Choroid plexus epithelial cell (primary cell): Measurements from ENCODE around the gene CLTCL1.

Experiments used
- DNase-seq: peaks from one replicate; pipeline ENCODE4 v3.0.0-alpha.2; 2010; ENCODE audit warnings: low read depth
- H3K4me3 ChIP-seq: 2 replicates; pipeline ENCODE4 v1.5.1; 2011; ENCODE audit warnings: low read depth, mild to moderate bottlenecking, control low read depth, low read length, moderate library complexity
- TF ChIP-seq, protein P1 (sequence below): conservative IDR thresholded peaks from 2 replicates; pipeline ENCODE4 v1.5.1; 2011; ENCODE audit warnings: low read depth, mild to moderate bottlenecking, control low read depth, inconsistent platforms, low read length, moderate library complexity

The CLTCL1 gene

DNA sequence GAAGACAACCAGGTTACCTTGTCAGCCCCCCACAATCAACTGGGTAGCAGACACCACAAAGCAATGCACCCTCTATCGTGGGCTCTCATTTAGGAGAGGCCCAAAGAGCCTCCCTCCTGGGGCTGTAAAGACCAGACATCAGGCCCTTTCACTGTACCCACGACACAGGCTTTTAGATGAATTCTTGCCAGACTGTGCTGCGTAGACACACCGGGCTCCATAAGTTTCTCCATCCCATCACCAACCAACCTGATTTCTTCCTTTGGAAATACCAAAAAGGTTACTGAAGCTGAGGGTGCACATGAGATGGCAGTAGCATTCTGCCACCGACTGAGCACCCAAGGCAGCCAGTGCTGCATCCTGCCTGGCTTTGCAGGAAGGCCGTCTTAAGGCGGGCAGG is 66.5 kb downstream of the CLTCL1 start:
- no peak for DNase-seq
- H3K4me3 ChIP-seq: no peak overlapping the region
- TF ChIP-seq, protein P1, sequence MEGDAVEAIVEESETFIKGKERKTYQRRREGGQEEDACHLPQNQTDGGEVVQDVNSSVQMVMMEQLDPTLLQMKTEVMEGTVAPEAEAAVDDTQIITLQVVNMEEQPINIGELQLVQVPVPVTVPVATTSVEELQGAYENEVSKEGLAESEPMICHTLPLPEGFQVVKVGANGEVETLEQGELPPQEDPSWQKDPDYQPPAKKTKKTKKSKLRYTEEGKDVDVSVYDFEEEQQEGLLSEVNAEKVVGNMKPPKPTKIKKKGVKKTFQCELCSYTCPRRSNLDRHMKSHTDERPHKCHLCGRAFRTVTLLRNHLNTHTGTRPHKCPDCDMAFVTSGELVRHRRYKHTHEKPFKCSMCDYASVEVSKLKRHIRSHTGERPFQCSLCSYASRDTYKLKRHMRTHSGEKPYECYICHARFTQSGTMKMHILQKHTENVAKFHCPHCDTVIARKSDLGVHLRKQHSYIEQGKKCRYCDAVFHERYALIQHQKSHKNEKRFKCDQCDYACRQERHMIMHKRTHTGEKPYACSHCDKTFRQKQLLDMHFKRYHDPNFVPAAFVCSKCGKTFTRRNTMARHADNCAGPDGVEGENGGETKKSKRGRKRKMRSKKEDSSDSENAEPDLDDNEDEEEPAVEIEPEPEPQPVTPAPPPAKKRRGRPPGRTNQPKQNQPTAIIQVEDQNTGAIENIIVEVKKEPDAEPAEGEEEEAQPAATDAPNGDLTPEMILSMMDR: no peak

DNA sequence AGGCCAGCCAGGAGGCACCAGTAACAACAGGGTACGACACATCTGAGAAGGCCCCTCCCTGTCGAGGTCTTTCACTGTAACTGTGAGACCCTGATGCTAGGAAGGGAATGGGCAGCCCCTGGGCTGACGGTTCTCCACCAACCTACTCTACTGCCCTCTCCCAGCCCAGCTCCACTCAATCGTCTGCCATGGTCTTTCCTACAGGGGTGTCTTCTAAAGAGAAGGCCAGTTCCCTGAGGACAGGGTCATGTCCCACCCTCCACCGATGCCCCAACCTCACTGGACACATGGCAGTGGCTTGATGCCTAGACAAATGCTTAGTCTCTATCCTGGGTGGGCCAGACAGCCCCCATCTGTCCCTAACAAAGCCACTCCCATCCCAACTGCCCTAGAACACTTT is 67.0 kb downstream of the CLTCL1 start:
- TF ChIP-seq, protein P1: no peak
- H3K4me3 ChIP-seq: no peak overlapping the region
- DNase-seq: no peak

DNA sequence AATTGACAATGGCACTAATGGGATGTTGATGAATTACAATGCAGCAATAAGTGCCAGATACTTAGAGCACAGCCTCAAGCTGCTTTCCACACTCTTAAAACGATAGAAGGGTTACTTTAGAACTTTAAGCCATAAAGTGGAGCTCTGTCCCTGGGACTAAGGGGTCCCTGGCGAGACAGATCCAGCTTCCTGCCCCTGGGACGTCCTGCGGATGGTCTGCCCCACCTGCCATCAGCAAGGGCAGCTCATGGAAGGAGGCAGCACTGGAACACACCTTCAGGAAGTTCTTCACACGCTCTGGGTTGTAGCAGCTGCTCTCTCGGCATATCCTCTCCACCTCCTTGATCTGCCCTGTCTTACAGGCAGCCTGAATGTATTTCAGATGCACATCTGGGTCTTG is 67.9 kb downstream of the CLTCL1 start:
- H3K4me3 ChIP-seq: no peak overlapping the region
- TF ChIP-seq, protein P1: no peak
- no peak for DNase-seq

DNA sequence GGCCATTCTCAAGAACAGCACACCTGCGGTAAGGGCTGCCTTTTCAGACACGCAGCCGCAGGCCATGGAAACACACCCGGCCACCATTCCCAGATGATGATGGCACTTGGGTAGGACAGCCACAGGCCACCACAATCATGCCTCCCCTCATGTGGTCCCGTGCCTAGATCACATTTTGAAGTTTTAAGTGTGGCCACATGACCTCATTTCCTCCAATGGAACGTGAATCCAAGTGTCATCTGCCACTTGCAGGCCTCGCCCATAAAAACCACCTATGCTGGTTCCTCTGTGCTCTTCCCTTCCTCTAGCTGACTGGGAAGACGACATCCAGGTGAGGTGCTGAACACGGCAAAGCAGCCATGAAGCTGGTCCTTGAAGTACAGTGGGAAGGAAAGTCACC is 68.4 kb downstream of the CLTCL1 start:
- no peak overlapping the region for H3K4me3 ChIP-seq
- TF ChIP-seq, protein P1: no peak
- no peak for DNase-seq

DNA sequence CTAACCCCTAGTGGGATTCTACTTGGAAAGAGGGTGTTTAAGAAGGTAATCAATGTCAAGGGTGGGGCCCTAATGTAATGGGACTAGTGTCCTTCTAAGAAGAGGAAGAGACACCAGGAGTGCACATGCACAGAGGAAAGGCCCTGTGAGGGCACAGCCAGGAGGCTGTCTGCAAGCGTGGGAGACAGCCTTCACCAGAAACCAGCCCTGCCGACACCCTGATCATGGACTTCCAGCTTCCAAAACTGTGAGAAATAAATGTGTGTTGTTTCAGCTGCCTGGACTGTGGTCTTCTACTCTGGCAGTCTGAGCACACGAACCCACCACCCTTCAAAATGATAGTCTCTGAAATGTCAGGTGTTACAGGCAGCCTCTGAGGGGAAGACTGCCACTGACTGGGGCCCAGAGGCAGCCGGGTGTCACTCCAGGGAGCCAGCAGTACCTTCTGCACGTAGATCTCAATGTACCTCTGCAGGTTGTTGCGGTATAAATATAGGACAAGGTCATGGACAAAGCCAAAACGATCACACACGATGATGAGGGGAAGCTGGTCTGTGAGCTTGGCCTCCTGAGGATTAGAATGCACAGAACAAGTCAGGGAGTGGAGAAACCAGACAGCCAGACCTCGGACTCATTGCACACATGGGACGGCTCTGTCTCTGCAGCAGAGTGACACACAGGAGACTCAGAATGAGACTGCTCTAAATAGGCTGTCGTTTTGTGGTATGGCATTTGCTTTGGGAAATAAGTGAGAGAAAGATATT is 69.1 kb downstream of the CLTCL1 start:
- DNase-seq: no peak
- TF ChIP-seq, protein P1: no peak
- no peak overlapping the region for H3K4me3 ChIP-seq

DNA sequence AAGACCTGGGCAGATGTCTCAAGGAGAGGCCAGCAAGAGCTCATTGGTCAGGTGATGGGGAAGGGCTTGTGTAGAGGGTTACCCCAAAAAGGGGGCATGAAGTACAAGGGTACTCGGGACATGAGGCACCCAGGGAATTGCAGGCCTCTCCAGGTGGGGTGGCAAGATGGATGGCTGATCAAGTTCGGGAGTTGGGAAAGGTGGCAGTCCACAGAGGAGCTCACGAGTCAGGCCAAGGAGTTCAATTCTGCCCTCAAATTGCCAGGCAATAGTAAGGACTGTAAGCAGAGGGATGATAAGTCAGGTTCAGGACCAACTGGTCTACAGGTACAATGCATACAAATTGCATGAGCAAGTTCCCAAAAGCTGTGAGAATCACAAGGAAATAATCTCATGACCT is 70.7 kb downstream of the CLTCL1 start:
- no peak for DNase-seq
- TF ChIP-seq, protein P1: no peak
- no peak overlapping the region for H3K4me3 ChIP-seq
